ACC112 (cell line): ENCODE measurements around the gene STK33.

Source experiments
- H2AFZ ChIP-seq: fragments of 200-600 bp; sonication (generic); one replicate; pipeline ENCODE4 v1.6.0; 2017; ENCODE audit warnings: antibody characterized with exemption, low read length; ENCODE audit not compliant: unreplicated experiment
- H3K27ac ChIP-seq: fragments of 200-600 bp; sonication (generic); 2 replicates; pipeline ENCODE4 v1.5.1; 2014; ENCODE audit warnings: low read depth, mild to moderate bottlenecking, antibody characterized with exemption, low read length, moderate library complexity
- H3K27me3 ChIP-seq: fragments of 200-600 bp; sonication (generic); 2 replicates; pipeline ENCODE4 v1.6.1; 2014; ENCODE audit warnings: mild to moderate bottlenecking, antibody characterized with exemption, low read length, moderate library complexity, mixed read lengths; ENCODE audit not compliant: insufficient read depth
- H3K36me3 ChIP-seq: fragments of 200-600 bp; sonication (generic); 2 replicates; pipeline ENCODE4 v1.6.1; 2016; ENCODE audit warnings: mild to moderate bottlenecking, antibody characterized with exemption, low read length, moderate library complexity, mixed read lengths; ENCODE audit not compliant: insufficient read depth
- H3K4me1 ChIP-seq: fragments of 200-600 bp; sonication (generic); one replicate; pipeline ENCODE4 v1.6.1; 2016; ENCODE audit warnings: low read length, mixed read lengths; ENCODE audit not compliant: insufficient read depth, unreplicated experiment, control insufficient read depth
- H3K4me3 ChIP-seq: fragments of 200-600 bp; sonication (generic); 2 replicates; pipeline ENCODE4 v1.5.1; 2014; ENCODE audit warnings: mild to moderate bottlenecking, low read depth, low read length
- H3K79me2 ChIP-seq: fragments of 200-600 bp; sonication (generic); one replicate; pipeline ENCODE4 v1.6.0; 2016; ENCODE audit warnings: low read length; ENCODE audit not compliant: control insufficient read depth, unreplicated experiment, insufficient read depth

Gene STK33

DNA sequence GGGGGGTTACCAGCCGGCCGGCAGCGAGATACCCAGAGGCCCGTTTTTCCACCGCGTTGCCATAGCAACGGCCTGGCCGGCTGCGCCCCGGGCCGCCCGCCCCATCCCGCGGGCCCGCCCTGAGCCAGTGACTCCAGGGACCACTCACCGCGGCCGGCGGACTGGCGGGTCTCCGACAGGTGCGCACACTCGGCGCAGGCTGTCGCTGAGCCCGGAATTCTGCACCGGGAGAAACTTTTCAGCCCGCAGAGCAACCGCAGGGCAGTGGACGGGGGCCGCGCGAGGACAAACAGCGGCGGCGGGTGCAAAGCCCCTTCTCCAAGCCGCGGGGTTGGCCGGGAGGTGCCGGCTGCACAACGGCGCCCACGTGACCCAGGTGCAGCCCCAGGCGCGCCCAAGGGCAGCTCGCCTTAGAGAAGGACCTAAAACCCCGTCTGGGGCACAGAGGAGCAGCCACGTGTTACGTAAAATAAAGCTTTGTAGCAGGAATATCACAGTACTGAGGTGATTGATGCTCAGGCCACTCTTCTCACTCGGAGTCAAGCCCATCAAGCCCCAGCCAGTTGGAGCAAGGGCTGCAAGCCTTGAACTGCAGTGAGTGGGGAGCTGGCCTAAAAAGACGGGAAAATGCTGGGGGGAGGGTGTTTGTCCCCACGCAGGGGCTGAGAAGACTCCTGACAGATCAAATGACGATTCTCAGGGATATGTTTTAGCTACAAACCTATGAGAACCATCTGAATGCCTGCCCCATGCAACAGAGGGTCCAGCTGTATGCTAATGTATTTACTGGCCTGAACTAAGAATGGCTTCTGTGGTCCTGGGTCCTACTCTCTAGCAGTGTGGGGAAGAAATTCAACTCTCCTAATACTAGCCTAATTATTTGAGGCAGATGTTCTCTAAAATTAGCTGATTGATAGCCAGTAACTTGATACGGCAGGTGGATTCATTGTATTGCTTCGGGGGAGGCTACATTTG is at the start of gene STK33:
Gene STK33 (minus strand): TSS at position 294 of the 975 bp plus-strand sequence. CDS start 119,323 bp downstream, outside the sequence.
- H3K27me3 ChIP-seq, result peaks cover 42% of the 10 kb centered on the region
- H3K4me1 ChIP-seq, result peaks cover 6% of the 10 kb centered on the region
- H3K79me2 ChIP-seq, result no peaks in the 10 kb centered on the region
- H2AFZ ChIP-seq, result peak within 1 kb of the TSS; percentile 15
- peak within 1 kb of the TSS; percentile 71 for H3K4me3 ChIP-seq
- H3K27ac ChIP-seq, result no peak within 1 kb of the TSS
- no peaks in the 10 kb centered on the region for H3K36me3 ChIP-seq

DNA sequence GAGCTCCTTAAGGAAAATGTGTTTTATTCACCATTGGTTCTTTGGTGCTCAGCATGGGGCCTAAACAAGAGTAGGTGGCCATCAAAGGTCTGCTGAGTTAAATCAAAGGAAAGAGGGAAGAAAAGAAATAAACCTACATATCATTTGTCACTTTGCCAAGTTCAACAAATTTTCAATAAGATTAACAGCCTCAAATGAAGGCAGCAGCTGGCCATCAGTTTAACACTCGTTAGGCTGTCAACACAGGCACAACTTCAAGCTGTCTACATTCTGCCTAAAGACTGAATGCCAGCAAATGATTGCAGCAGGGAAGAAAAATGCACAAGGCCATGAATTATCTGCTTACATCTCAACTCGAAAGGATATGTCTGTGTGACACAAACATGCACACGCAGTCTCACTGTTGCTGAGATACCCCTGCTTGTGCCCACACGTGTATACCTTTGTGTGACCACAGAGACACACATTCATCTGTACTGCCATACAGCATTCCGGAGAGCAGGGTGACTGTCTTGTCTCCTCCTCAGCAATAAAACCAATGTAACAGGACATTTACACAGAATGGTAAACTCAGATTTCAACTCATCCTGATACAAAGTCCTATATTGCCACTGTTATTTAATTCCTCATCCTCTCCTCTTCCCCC is 48.3 kb upstream of the STK33 start:
- Histone ChIP-seq H3K79me2 (no peaks in the 10 kb centered on the region), H3K27ac (no peak overlapping the region), H3K27me3 (no peaks in the 10 kb centered on the region), H2AFZ (no peak overlapping the region), H3K36me3 (peaks cover 23% of the 10 kb centered on the region), H3K4me3 (no peak overlapping the region), H3K4me1 (no peaks in the 10 kb centered on the region)

GRCh38 chr11:8641332-8641731 is 47.3 kb upstream of the STK33 start:
- H3K79me2 ChIP-seq, result no peaks in the 10 kb centered on the region
- no peak overlapping the region for H2AFZ ChIP-seq
- no peaks in the 10 kb centered on the region for H3K27me3 ChIP-seq
- no peaks in the 10 kb centered on the region for H3K4me1 ChIP-seq
- no peak overlapping the region for H3K27ac ChIP-seq
- peaks cover 27% of the 10 kb centered on the region for H3K36me3 ChIP-seq
- H3K4me3 ChIP-seq, result no peak overlapping the region

DNA sequence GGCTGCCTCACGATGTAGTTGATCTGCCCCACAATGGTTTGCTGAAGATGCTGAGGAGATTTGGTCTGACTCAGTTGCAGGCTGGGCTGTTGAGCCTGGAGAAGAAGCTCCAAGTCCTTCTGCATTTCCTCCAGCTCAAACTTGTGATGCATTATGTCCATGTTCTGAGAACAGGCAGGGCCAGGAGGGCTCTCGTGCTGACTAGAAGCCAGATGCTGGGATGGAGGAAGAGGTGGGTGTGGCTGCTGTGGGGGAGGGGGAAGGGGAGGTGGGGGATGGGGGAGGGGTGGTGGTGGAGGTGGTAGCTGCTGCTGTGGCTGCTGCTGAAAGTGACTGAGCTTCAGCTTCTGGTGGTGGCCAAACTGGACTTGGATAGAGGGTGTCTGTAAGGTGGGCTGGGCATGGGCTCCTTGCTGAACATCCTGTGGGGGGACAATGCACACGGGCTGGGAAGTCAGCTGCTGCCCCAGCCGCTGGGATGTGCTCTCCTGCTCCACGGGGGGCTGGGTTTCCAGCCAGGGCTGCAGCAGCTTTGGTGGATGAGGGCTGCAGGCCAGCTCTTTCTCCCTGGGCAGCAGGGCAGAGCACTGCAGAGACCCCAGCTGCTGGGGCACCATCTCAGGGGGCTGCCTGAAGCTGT is 46.4 kb upstream of the STK33 start:
- H2AFZ ChIP-seq, result no peak overlapping the region
- no peaks in the 10 kb centered on the region for H3K79me2 ChIP-seq
- no peak overlapping the region for H3K27ac ChIP-seq
- H3K36me3 ChIP-seq, result peaks cover 28% of the 10 kb centered on the region
- H3K4me1 ChIP-seq, result no peaks in the 10 kb centered on the region
- no peaks in the 10 kb centered on the region for H3K27me3 ChIP-seq
- H3K4me3 ChIP-seq, result no peak overlapping the region

DNA sequence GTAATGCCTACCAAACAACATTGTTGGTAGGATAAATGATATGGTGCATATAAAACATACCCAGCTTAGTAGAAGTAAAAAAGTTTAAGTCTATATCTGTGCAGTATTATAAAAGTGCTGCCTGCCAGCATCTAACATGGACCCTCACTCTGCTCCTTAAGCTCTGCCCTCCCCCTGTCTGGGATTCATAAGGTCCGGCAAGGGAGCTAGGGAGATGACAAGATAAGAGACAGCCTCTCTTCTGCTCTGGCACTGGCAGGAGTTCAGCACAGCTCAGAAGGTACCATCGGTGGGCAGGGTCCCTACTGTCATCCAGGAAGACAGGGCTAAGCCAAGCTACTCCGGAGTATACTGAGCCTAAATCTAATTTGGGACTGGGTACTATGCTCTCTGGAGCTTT is 45.6 kb upstream of the STK33 start:
- Histone ChIP-seq H3K36me3 (peaks cover 31% of the 10 kb centered on the region), H3K27me3 (no peaks in the 10 kb centered on the region), H3K4me1 (no peaks in the 10 kb centered on the region), H2AFZ (no peak overlapping the region), H3K4me3 (no peak overlapping the region), H3K27ac (no peak overlapping the region), H3K79me2 (no peaks in the 10 kb centered on the region)

- Histone ChIP-seq H3K4me3 (no peak overlapping the region), H3K27me3 (no peaks in the 10 kb centered on the region), H3K4me1 (no peaks in the 10 kb centered on the region), H3K27ac (no peak overlapping the region), H2AFZ (no peak overlapping the region), H3K36me3 (peaks cover 34% of the 10 kb centered on the region), H3K79me2 (no peaks in the 10 kb centered on the region)
These were observed 44.3 kb upstream of the STK33 start for GRCh38 chr11:8638300-8638699.

DNA sequence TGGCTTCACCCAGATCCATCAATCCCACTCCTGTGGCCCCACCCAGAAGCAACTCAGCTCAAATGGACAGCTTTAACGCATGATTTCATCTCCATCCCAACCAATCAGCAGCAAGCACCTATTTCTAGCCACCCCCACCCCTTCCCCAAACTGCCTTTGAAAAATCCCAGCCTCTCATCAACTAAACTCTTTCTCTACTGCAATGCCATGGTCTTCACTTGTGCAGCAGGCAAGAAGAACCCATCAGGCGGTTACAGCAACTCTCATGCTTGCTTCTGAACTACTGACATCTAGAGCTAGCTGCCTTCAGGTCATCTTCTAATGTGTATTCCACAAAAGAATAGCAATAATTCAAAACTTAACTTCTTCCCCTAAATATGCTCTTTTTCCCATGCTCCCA is 42.1 kb upstream of the STK33 start:
- Histone ChIP-seq H2AFZ (no peak overlapping the region), H3K36me3 (peaks cover 34% of the 10 kb centered on the region), H3K4me1 (peaks cover 7% of the 10 kb centered on the region), H3K27ac (no peak overlapping the region), H3K79me2 (no peaks in the 10 kb centered on the region), H3K4me3 (no peak overlapping the region), H3K27me3 (no peaks in the 10 kb centered on the region)

- Histone ChIP-seq H2AFZ (no peak overlapping the region), H3K27ac (no peak overlapping the region), H3K36me3 (peaks cover 31% of the 10 kb centered on the region), H3K27me3 (no peaks in the 10 kb centered on the region), H3K79me2 (no peaks in the 10 kb centered on the region), H3K4me3 (no peak overlapping the region), H3K4me1 (peaks cover 11% of the 10 kb centered on the region)
These were observed 40.5 kb upstream of the STK33 start for GRCh38 chr11:8634498-8634897.

GRCh38 chr11:8631395-8632118 is 37.5 kb upstream of the STK33 start:
- Histone ChIP-seq H3K79me2 (no peaks in the 10 kb centered on the region), H2AFZ (no peak overlapping the region), H3K4me3 (no peak overlapping the region), H3K27ac (no peak overlapping the region), H3K4me1 (peaks cover 11% of the 10 kb centered on the region), H3K27me3 (no peaks in the 10 kb centered on the region), H3K36me3 (peaks cover 18% of the 10 kb centered on the region)

- Histone ChIP-seq H3K27ac (no peak overlapping the region), H3K79me2 (no peaks in the 10 kb centered on the region), H3K4me1 (no peaks in the 10 kb centered on the region), H3K27me3 (no peaks in the 10 kb centered on the region), H3K4me3 (no peak overlapping the region), H3K36me3 (no peaks in the 10 kb centered on the region), H2AFZ (no peak overlapping the region)
These were observed 30.7 kb upstream of the STK33 start for GRCh38 chr11:8624698-8625097.
